Hematopoietic multipotent progenitor cell treated with erythropoietin and hydrocortisone succinate and interleukin-3 and kit ligand, for 4 days (in vitro differentiated cells): Measurements from ENCODE around the gene IKZF3.
"Not testable (repeated sequence)": the region's sequence is repeated elsewhere in the genome, so short reads cannot be mapped to it uniquely, and the experiment has no call there.

Experiments
- DNase-seq: peaks from one replicate; pipeline ENCODE4 v3.0.0-alpha.2; 2015

The IKZF3 gene

DNA sequence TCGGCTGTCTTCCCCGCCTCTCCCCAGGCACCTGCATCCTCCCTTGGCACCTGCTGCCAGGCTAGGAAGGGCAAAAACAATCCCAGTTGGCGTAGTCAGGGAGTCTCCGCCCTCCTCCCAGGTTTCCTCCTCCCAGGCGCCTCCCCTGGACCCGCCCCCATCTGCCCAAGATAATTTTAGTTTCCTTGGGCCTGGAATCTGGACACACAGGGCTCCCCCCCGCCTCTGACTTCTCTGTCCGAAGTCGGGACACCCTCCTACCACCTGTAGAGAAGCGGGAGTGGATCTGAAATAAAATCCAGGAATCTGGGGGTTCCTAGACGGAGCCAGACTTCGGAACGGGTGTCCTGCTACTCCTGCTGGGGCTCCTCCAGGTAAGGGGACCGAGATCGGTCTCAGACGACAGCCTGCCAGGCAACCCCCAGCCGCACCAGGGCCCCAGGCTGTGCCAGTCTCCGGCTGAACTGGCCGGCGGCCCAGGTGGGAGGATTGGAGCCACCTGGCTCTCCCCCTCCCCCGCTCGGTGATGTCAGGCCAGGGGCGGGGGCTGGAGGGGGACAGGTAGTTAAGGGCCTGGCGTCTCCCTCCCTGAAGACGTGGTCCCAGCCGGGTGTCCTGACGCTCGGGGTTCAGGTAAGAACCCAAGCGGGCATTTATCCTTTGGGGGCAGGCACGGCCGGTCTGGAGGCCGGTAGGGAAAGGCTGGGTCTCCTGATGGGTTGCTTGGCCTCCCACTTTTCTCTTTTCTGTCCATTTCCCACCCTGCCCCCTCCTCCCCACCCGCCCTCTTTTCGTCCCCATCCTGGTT is 126.1 kb downstream of the IKZF3 start, which contains the start of gene GRB7:
GRB7 (plus strand) TSS at position 179 of the 808 bp plus-strand sequence. CDS start 4,364 bp downstream, outside the sequence.
- DNase-seq = no peak

GRCh38 chr17:39737206-39737759 is 126.8 kb downstream of the IKZF3 start:
- DNase-seq = no peak

DNA sequence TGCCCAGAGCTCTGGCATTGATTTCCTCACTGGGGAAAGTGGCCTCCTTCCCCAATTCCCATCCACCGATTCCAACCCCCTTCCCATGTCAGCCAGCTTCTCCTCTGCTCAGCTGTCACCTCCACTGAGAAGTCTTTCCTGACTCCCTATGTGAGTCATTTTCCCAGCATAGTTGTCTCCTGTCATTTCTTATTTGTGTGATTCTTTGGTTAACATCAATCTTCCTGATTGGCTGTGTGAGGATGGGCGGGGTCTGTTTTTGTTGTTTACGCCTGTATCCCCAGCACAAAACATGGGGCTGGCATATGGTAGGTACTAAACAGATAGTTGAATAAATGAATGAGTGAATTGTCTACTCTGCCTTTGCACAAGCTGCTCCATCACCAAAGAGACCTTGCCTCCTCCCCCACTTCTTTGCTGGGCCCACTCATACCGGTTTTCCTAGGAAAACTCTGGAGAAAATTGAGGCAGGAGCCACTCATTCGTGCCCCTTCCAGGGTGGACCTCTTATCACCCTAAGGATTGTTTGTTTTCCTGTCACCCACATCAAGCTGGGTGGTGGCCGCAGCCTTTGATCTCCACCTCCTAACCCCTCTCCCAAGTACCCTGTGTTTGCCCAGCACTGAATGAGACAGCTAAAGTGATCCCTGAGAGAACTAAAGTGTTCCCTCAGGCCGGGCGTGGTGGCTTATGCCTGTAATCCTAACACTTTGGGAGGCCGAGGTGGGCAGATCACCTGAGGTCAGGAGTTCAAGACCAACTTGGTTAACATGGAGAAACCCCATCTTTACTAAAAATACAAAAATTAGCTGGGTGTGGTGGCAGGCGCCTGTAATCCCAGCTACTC is 127.6 kb downstream of the IKZF3 start:
- no peak for DNase-seq

- no peak for DNase-seq
Measured at GRCh38 chr17:39735882-39736281, 128.2 kb downstream of the IKZF3 start.

- DNase-seq = no peak
Measured at GRCh38 chr17:39732586-39732985, 131.5 kb downstream of the IKZF3 start.

GRCh38 chr17:39730095-39730921 is 133.8 kb downstream of the IKZF3 start, which contains the start of gene MIEN1:
MIEN1 (minus strand) TSS chr17:39730532; CDS start chr17:39730495, 37 bp downstream.
- peak; percentile 93 for DNase-seq

DNA sequence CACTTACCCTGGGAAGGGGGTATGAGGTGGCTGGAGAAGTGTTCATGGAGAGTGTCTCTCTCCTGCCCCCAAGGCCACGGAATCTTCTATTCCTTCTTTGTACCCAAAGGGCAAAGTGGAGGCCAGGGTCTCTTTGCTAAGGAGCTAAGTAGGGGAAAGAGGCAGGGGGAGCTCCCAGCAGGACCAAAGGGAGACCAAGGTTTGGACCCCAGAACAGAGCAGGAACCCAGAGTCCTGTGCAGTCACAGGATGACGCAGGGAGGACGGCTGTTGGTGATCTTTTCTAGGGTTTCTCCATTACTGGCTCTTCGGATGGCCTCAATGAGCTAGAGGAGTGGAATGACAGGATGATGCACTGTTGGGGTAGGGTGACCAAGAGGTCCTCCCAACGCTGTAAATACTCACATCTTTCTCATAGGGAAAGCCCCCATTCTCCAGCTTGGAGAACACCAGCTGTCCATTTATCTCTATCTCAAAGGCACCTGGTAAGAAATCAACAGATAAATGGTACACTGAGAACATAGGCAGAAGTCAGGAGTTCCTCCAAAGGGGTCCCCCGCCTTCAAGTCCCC is 134.7 kb downstream of the IKZF3 start:
- no peak for DNase-seq

GRCh38 chr17:39727556-39727955 is 136.6 kb downstream of the IKZF3 start:
- no peak for DNase-seq

DNA sequence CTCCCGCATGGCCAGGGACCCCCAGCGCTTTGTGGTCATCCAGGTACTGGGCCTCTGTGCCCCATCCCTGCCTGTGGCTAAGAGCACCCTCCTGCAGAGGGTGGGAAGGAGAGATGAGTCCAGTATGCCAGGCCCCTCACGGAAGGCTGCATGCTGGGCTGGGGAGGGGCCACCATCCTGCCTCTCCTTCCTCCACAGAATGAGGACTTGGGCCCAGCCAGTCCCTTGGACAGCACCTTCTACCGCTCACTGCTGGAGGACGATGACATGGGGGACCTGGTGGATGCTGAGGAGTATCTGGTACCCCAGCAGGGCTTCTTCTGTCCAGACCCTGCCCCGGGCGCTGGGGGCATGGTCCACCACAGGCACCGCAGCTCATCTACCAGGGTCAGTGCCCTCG is 137.5 kb downstream of the IKZF3 start:
- DNase-seq = no peak

- not testable (repeated sequence) for DNase-seq
Measured at GRCh38 chr17:39725923-39726322, 138.2 kb downstream of the IKZF3 start.

- no peak for DNase-seq
Measured at GRCh38 chr17:39724731-39725130, 139.4 kb downstream of the IKZF3 start.

DNA sequence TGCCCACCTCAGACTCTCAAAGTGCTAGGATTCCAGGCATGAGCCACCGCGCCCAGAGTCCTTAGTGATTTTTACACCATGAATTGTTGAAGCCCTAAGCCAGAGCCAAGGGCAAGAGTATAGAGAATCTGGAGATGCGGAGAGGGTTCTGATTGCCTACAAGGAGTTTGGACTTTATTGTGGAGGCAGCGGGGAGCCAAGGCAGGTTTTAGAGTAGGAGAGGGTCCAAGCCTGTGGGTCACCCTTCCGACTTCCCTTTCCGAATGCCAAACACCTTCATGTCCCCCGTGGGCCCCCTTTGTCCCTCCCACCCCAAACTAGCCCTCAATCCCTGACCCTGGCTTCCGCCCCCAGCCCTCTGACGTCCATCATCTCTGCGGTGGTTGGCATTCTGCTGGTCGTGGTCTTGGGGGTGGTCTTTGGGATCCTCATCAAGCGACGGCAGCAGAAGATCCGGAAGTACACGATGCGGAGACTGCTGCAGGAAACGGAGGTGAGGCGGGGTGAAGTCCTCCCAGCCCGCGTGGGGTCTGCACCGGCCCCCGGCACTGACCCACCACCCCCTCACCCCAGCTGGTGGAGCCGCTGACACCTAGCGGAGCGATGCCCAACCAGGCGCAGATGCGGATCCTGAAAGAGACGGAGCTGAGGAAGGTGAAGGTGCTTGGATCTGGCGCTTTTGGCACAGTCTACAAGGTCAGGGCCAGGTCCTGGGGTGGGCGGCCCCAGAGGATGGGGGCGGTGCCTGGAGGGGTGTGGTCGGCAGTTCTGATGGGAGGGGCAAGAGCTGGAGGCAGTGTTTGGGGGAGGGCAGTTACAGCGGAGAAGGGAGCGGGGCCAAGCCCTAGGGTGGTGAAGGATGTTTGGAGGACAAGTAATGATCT is 140.9 kb downstream of the IKZF3 start:
- DNase-seq = peak; percentile 71

DNA sequence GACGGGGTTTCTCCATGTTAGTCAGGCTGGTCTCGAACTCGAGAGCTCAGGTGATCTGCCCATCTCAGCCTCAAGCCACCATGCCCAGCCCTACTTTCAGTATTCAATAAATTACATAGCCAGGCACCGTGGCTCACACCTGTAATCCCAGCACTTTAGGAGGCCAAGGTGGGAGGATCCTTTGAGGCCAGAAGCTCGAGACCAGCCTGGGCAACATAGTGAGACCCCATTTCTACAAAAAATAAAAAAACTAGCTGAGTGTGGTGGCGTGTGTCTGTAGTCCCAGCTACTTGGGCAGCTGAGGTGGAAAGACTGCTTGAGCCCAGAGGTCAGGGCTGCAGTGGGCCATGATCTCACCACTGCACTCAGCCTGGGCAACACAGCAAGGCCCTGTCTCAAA is 142.0 kb downstream of the IKZF3 start:
- DNase-seq = no peak

DNA sequence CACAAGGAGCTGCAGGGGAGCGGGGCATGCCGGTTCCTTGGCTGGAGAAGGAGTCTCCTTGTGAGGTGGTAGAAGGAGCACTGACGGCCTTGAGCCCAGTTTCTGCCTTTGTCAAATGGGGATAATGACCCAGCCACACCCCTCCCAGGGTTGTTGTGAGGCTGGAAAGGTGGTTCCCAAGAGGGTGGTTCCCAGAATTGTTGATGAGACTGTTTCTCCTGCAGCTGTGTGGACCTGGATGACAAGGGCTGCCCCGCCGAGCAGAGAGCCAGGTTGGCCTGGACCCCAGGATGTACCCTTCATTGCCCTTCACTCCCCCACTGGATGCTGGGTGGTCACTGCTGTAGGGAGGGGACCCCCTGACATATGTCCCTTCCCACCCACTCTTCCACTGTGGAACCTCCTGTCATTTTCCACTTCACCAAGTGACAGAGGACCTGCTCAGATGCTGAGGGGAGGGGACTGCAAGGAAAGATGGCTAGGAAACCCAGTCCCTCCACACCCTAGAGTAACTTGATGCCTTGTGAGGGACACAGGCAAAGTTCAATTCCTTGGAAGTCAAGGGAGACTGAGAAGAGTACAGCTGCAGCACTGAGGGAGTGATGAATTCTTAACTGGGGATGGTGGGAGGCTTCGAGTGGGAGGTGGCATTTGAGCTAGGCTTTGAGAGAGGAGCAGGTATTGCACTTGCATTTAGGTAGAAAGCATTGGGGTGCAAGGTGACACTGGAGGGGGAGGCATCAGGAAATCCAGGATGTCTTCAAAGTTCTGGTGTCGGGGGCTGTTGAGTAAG is 144.4 kb downstream of the IKZF3 start:
- DNase-seq = no peak

GRCh38 chr17:39717660-39718059 is 146.5 kb downstream of the IKZF3 start:
- no peak for DNase-seq

DNA sequence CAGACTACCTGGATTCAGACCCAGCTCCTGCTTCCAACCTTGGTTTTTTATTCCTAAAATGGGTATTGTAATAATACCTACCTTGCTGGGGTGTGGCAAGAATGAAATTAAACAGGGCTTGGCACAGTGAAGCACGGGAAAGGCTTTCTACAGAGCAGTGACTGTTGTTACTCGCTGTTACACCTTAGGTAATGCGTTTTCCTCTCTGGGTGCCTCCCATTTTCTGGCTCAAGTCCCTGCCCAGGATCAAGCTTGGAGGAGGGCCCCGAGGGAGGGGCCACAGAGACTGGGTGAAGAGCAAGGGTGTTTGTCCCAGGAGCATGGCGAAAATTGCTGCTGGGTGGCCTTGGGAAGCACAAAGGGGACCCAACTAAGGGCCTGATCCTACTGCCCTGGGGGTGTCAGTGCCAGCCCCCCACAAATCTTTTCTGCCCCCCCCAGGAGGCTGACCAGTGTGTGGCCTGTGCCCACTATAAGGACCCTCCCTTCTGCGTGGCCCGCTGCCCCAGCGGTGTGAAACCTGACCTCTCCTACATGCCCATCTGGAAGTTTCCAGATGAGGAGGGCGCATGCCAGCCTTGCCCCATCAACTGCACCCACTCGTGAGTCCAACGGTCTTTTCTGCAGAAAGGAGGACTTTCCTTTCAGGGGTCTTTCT is 147.1 kb downstream of the IKZF3 start:
- DNase-seq = no peak

- DNase-seq = no peak
Measured at GRCh38 chr17:39716073-39716818, 147.9 kb downstream of the IKZF3 start.

GRCh38 chr17:39715375-39716072 is 148.6 kb downstream of the IKZF3 start:
- no peak for DNase-seq
